Hematopoietic multipotent progenitor cell treated with erythropoietin and hydrocortisone succinate and interleukin-3 and kit ligand, for 8 days (in vitro differentiated cells): ENCODE measurements around the gene IRAG1.
A peak's percentile ranks its signal among the peaks of the same experiment; 100 is the strongest.

Source experiments
- DNase-seq: peaks from one replicate; pipeline ENCODE4 v3.0.0-alpha.2; 2015

IRAG1 gene

GRCh38 chr11:10666556-10667520, 26.7 kb downstream of the IRAG1 start:
- no peak for DNase-seq

- no peak for DNase-seq
These were observed 29.1 kb downstream of the IRAG1 start for GRCh38 chr11:10664496-10664895.

- DNase-seq = no peak
These were observed 29.6 kb downstream of the IRAG1 start for GRCh38 chr11:10663990-10664389.

DNA sequence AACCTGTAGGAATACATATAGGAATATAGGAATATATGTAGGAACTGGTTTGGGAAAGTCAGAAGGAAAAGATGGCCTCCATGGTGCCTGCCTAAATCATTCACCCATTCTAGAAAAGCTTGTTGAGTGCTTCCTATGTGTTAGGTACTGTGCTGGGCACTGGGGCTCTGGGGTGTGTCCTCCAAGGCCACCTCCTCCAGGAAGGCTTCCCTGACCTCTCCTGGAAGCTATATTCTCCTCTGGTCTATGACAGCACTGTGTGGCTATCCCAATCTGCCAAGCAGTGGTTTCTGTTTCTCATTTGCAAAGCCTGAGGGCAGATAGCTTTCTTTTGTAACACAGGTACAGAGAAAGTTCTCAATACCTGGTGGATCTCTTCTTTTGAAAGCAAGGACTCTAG, 30.2 kb downstream of the IRAG1 start:
- no peak for DNase-seq

DNA sequence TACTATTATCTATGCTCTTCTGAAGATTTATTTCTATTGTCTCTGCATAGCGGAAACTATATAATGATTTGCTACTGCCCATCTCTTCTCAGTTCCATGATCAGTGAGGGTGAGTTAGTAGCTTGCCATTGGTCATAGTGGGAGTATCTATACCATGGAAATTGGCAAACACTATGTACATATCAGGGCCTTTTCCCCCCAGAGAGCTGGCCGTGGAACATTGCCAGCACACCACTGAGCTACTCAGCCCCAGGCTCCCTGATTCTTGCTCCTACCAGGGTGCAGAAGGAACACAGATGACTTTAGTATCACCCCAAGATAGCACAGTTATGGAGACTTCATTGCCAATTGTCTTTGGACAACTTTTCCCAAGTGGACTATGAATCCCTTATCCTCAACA, 33.2 kb downstream of the IRAG1 start:
- no peak for DNase-seq

- peak; percentile 38 for DNase-seq
These were observed 34.0 kb downstream of the IRAG1 start for GRCh38 chr11:10659339-10660216.

DNA sequence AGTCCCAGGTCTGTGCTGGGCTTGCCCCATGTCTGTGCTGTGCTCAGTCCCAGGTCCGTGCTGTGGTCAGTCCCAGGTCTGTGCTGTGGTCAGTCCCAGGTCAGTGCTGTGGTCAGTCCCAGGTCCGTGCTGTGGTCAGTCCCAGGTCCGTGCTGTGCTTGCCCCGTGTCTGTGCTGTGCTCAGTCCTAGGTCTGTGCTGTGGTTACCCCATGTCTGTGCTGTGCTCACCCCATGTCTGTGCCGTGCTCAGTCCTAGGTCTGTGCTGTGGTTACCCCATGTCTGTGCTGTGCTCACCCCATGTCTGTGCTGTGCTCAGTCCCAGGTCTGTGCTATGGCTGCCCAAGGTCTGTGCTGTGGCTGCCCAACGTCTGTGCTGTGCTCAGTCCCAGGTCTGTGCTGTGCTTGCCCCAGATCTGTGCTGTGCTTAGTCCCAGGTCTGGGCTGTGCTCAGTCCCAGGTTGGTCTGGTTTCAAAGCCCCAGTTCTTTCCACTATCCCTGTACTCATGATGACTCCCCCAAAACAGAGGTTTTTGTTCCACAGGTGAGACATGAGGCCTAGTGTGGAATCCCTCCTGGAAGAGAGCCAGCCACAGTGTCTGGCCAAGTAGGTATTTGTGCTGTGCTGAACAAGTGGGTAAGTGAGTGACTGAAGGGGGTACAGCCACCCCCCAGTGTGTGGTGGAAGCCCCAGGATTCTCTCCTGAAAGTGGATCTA, 34.8 kb downstream of the IRAG1 start:
- no peak for DNase-seq

- no peak for DNase-seq
These were observed 36.0 kb downstream of the IRAG1 start for GRCh38 chr11:10657308-10658271.

DNA sequence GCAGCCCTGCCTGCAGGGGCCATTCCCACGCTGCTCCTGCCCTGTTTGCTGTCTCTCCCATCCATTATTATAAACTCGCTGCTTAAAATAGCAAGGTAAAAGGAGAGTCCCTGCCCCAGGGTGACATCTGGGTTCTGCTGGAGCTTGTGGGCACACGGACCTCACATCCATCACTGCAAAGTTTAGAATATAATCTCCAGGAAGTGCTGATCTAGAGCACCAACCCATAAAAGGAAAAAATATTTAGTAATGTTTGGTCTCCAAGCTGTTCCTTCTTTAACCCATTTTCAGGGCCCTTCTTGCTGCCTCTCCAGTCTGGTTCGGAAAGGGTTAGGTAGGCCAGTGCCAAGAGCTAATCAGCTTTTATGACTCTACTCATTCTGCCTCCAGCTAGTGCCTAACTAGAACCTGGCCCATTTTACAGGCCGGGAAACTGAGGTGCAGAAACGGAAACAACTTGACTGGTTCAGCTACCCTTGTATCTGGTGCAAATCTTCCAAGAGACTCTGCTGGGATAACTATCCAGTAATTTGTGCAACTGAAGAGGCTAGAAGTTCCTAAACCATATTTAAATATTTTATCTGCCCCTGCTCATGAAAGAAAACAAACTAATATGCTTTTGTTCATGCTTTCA, 37.5 kb downstream of the IRAG1 start:
- no peak for DNase-seq

DNA sequence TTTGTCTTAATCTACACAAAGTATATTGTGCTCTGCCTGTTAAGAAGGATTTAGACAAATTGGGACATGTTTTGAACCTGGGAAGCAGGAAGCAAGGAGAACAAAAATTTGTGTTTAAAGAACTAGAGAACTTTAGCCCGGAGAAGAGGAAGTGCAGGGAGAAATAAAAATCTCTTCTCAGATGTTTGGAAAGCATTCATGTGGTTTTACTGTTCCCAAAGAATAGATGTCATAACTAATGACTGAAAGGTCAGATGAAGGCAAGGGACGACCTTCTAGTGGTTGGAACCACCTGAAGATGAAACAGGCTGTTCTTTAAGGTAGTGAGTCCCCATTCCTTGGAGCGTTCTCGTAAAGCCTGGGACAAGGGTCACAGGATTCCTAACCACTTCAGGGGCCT, 38.3 kb downstream of the IRAG1 start:
- DNase-seq = no peak

GRCh38 chr11:10654811-10655150, 38.8 kb downstream of the IRAG1 start:
- DNase-seq = no peak

- peak; percentile 77 for DNase-seq
These were observed 39.4 kb downstream of the IRAG1 start for GRCh38 chr11:10653946-10654810.

DNA sequence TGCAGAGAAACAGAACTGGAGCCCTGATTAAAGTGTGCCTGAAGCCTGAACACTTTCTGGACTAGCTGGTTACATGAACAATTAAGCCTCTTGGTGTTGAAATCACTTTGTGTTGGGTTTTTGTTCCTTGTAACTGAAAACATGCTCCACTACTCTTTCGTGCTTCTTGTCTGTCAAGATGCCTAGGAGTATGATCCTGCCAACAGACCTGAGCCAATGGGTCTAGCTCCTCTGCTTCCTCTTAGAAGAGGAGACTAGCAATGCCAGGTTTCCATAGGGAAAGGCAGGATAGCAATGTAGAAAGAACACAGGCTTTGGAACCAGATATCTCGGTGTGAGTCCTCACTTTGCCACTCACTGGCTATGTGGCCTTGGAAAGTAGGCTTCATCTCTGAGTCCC, 40.3 kb downstream of the IRAG1 start:
- no peak for DNase-seq

DNA sequence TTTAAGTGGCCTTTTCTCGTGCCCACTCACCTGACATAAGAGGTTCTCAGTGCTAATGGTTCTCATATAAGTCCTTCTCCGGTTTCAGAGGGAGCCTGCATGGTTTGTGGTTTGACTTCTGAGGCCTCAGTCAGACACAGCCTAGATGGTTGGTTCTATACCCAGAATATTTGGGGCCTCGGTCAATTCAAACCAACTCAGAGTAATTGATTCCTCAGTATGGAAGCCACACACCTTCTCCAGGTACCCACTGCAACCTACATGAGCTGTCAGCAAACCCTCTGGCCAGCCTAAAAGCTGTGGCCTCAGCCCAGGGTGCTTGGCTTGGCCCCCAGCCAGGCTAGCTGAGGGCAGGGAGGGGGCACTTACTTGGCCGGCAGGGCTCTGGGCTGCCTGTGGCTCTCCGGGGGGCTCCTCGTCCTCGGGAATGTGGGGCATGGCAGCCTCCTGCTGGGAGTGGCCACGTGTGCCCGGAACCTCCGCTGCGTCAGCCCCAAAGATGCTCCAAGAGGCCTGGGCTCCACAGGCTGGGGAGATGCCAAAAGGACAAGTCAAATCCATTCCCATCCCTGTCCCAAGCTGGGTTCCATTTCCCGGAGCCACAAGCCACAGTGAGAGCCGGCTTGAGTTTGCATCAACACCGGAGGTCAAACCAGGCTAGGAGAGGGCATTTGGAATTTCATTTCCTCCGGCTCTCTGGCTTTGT, 41.7 kb downstream of the IRAG1 start:
- no peak for DNase-seq

DNA sequence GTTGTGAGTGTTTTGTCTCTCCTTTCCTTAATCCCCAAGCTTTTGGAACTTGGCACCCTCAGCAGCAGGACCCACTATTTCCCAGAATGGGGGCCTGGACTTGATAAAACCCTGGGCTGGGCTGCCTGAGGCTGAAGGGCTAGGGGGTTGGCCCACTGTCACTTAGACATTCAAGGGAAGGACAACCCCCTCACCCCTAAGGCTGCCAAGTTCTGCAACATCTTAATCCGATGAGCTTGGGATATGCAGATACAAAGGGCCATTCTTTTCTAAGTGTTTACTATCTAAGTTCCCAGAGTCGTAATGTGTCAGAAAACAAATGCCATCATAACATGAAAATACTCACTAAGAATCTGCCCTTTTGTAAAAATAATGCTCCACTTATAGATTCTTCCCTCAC, 42.9 kb downstream of the IRAG1 start:
- DNase-seq = no peak

DNA sequence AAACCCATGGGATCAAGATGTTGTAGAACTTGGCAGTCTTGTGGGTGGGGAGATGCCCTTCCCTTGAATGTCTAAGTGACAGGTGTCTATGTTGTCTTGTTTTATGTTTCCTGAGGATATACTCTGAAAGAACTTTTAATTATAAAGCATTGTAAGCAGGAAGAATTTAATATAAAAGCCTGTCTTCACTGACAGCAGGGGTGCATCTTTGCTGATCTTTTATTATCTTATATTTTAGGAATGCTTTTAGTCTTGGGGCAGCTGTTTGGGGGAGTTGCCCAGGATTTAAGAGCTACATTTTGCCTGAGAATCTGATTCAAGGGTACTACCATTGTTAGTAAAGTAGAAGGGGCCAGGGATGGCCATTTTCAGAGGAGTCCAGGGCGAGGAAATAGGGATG, 43.4 kb downstream of the IRAG1 start:
- no peak for DNase-seq

DNA sequence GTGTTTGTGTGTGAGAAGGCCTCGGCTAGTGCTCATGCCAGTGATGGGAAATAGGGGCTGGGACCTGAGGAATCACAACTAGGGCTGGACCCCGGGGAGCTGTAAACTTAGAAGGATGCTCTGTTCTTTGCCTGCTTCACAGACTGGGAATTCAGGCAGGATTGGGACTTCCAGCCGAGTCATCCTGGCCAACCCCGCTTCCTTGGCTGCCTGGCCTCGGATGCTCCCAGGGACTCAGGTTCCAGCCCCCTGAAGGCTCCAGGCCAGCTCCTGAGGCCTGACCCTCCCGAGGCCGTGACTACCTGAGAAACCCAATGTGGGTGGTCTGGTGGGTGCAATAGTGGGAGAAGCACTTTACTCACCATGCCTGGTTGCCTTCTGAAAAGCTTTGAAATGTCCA, 44.7 kb downstream of the IRAG1 start:
- no peak for DNase-seq

GRCh38 chr11:10646681-10647355, 46.7 kb downstream of the IRAG1 start:
- DNase-seq = no peak

- DNase-seq = no peak
These were observed 47.5 kb downstream of the IRAG1 start for GRCh38 chr11:10646005-10646404.
